GM23338 (cell line): ENCODE results near the gene EFR3B. TPM values are rescaled to one million over a fixed set of nuclear protein-coding genes. Genes with fewer than 3 reads are reported as not detected.

Source experiments
- ATAC-seq: fragments of 200-7000 bp; cut with Tn5 transposase; 3 replicates; pipeline ENCODE4 v1.9.1; 2020
- DNase-seq: peaks from one replicate; pipeline ENCODE4 v3.0.0-alpha.2; 2015; ENCODE audit warnings: low spot score
- H2AFZ ChIP-seq: fragments of 200-600 bp; sonication (generic); 2 replicates; pipeline ENCODE4 v1.8.0; 2016; ENCODE audit warnings: antibody characterized with exemption, mild to moderate bottlenecking, moderate library complexity
- H3F3A ChIP-seq: fragments of 200-600 bp; sonication (generic); replicated peaks from 2 replicates; pipeline ENCODE4 v1.8.0; 2017; ENCODE audit warnings: antibody characterized with exemption, mixed run types, low read depth
- H3K27ac ChIP-seq: fragments of 200-600 bp; sonication (generic); 2 replicates; pipeline ENCODE4 v1.6.1; 2016; ENCODE audit warnings: low read depth
- H3K27me3 ChIP-seq: fragments of 200-600 bp; sonication (generic); 2 replicates; pipeline ENCODE4 v1.8.0; 2016; ENCODE audit warnings: mild to moderate bottlenecking, mixed run types, moderate library complexity; ENCODE audit not compliant: insufficient read depth
- H3K36me3 ChIP-seq: fragments of 200-600 bp; sonication (generic); 2 replicates; pipeline ENCODE4 v1.8.0; 2016; ENCODE audit warnings: mild to moderate bottlenecking; ENCODE audit not compliant: insufficient read depth
- H3K4me1 ChIP-seq: fragments of 200-600 bp; sonication (generic); 2 replicates; pipeline ENCODE4 v1.8.0; 2016; ENCODE audit warnings: mild to moderate bottlenecking, moderate library complexity; ENCODE audit not compliant: insufficient read depth
- H3K4me2 ChIP-seq: fragments of 200-600 bp; sonication (generic); 2 replicates; pipeline ENCODE4 v1.7.1; 2017; ENCODE audit warnings: mixed run types
- H3K4me3 ChIP-seq: fragments of 200-600 bp; sonication (generic); 2 replicates; pipeline ENCODE4 v1.6.1; 2016; ENCODE audit warnings: mixed run types
- H3K79me2 ChIP-seq: fragments of 200-600 bp; sonication (generic); replicated peaks from 2 replicates; pipeline ENCODE4 v1.8.0; 2017; ENCODE audit warnings: mild to moderate bottlenecking; ENCODE audit not compliant: insufficient read depth
- H3K9me2 ChIP-seq: fragments of 200-600 bp; sonication (generic); 2 replicates; pipeline ENCODE4 v1.8.0; 2017; ENCODE audit not compliant: insufficient read depth
- H4K20me1 ChIP-seq: fragments of 200-600 bp; sonication (generic); replicated peaks from 2 replicates; pipeline ENCODE4 v1.8.0; 2017; ENCODE audit warnings: mild to moderate bottlenecking; ENCODE audit not compliant: insufficient read depth
- H3K27ac Mint-ChIP-seq: 2 replicates; pipeline ENCODE4 v1.8.0; 2020; ENCODE audit warnings: inconsistent platforms, mild to moderate bottlenecking, moderate library complexity, mixed read lengths
- H3K27me3 Mint-ChIP-seq: 3 replicates; pipeline ENCODE4 v1.8.0; 2022; ENCODE audit warnings: low read depth, mild to moderate bottlenecking, moderate library complexity, mixed read lengths, inconsistent platforms; ENCODE audit not compliant: insufficient read depth, poor library complexity
- H3K36me3 Mint-ChIP-seq: 3 replicates; pipeline ENCODE4 v1.8.0; 2021; ENCODE audit warnings: low read depth, mild to moderate bottlenecking, inconsistent platforms, moderate library complexity, mixed read lengths
- H3K4me1 Mint-ChIP-seq: 3 replicates; pipeline ENCODE4 v1.8.0; 2020; ENCODE audit warnings: mild to moderate bottlenecking, inconsistent platforms, mixed read lengths
- H3K4me3 Mint-ChIP-seq: 3 replicates; pipeline ENCODE4 v1.8.0; 2021; ENCODE audit warnings: moderate library complexity, mild to moderate bottlenecking, inconsistent platforms, mixed read lengths
- H3K9me3 Mint-ChIP-seq: 3 replicates; pipeline ENCODE4 v1.8.0; 2020; ENCODE audit warnings: moderate library complexity, mild to moderate bottlenecking, inconsistent platforms, mixed read lengths
- CREB1 ChIP-seq: fragments of 250-450 bp; sonication (Bioruptor Pico); IDR thresholded peaks from 2 replicates; pipeline ENCODE4 v1.5.0; 2020; ENCODE audit warnings: low read depth, mild to moderate bottlenecking, moderate library complexity
- CTCF ChIP-seq, 2 experiments: fragments of 200-600 bp in 1 of 2; sonication (generic) in 1 of 2; conservative IDR thresholded peaks; 2 replicates each; pipeline versions ENCODE4 v1.5.1 to v1.6.1; 2016 to 2017; ENCODE audit warnings: antibody characterized with exemption in 2 of 2, low read depth in 2 of 2, mild to moderate bottlenecking in 2 of 2, moderate library complexity in 1 of 2
- ETS1 ChIP-seq: IDR thresholded peaks from 2 replicates; pipeline ENCODE4 v1.6.1; 2016; ENCODE audit warnings: antibody characterized with exemption
- EZH2 ChIP-seq: fragments of 200-600 bp; sonication (generic); IDR thresholded peaks from one replicate; pipeline ENCODE4 v1.8.0; 2017; ENCODE audit warnings: antibody characterized with exemption, mild to moderate bottlenecking, low read depth; ENCODE audit not compliant: unreplicated experiment
- EZH2phosphoT487 ChIP-seq: fragments of 200-600 bp; sonication (generic); IDR thresholded peaks from one replicate; pipeline ENCODE4 v1.8.1; 2018; ENCODE audit warnings: antibody characterized with exemption; ENCODE audit not compliant: unreplicated experiment
- JUNB ChIP-seq: IDR thresholded peaks from one replicate; pipeline ENCODE4 v1.6.1; 2016; ENCODE audit warnings: antibody characterized with exemption; ENCODE audit not compliant: unreplicated experiment
- NANOG ChIP-seq: IDR thresholded peaks from 2 replicates; pipeline ENCODE4 v1.6.1; 2016; ENCODE audit warnings: antibody characterized with exemption, borderline replicate concordance
- POLR2AphosphoS5 ChIP-seq: IDR thresholded peaks from 2 replicates; pipeline ENCODE4 v1.6.1; 2016; ENCODE audit warnings: antibody characterized with exemption, low read depth
- REST ChIP-seq: IDR thresholded peaks from one replicate; pipeline ENCODE4 v1.6.1; 2018; ENCODE audit warnings: antibody characterized with exemption; ENCODE audit not compliant: unreplicated experiment
- STAT1 ChIP-seq: IDR thresholded peaks from one replicate; pipeline ENCODE4 v1.6.1; 2016; ENCODE audit warnings: antibody characterized with exemption; ENCODE audit not compliant: unreplicated experiment
- ZNF114 ChIP-seq: fragments of 250-450 bp; sonication (Bioruptor Pico); IDR thresholded peaks from 2 replicates; pipeline ENCODE4 v1.5.0; 2020; ENCODE audit warnings: mild to moderate bottlenecking, moderate library complexity
- ZNF331 ChIP-seq: fragments of 250-450 bp; sonication (Bioruptor Pico); IDR thresholded peaks from 2 replicates; pipeline ENCODE4 v1.5.0; 2020; ENCODE audit warnings: low read depth, mild to moderate bottlenecking, moderate library complexity
- ZNF462 ChIP-seq: fragments of 250-450 bp; sonication (Bioruptor Pico); IDR thresholded peaks from 2 replicates; pipeline ENCODE4 v1.5.0; 2020; ENCODE audit warnings: mild to moderate bottlenecking, moderate library complexity
- polyA plus RNA-seq: library from polyadenylated mRNA; unstranded; fragments of >200 nt; fragmentation: Nextera tagmentation; extraction: Ambion mirVana; gene quantifications from 2 replicates; pipeline ENCODE4 v1.2.1, GENCODE V29; 2016
- total RNA-seq: library from RNA; depleted of rRNA; stranded (reverse); fragments of >200 nt; shearing (Covaris generic); gene quantifications from 2 replicates; pipeline ENCODE4 v1.2.3, GENCODE V29; 2014

The EFR3B gene
- total and polyA plus RNA-seq, 2 experiments from 2014 or later, result 3.3 to 10.7 TPM

GRCh38 chr2:25160376-25160775 lies 118.5 kb downstream of the EFR3B start:
- TF ChIP-seq NANOG, result no peak
- TF ChIP-seq ZNF114 (CRISPR knock-in tag), result no peak
- no peak for TF ChIP-seq ETS1
- TF ChIP-seq EZH2, result no peak
- TF ChIP-seq ZNF331 (CRISPR knock-in tag), result no peak
- TF ChIP-seq EZH2phosphoT487, result no peak
- TF ChIP-seq ZNF462, result no peak
- TF ChIP-seq REST, result no peak
- TF ChIP-seq CTCF (conservative IDR thresholded peaks at IDR 0.05; ENCODE audit: low read depth in 2 of 2), result no peak
- TF ChIP-seq POLR2AphosphoS5, result no peak
- TF ChIP-seq JUNB, result no peak
- no peak for TF ChIP-seq STAT1
- no peak for TF ChIP-seq CREB1
- peaks cover 10% of the 10 kb centered on the region for H3K27me3 Mint-ChIP-seq
- no peak overlapping the region for H3K4me3 ChIP-seq
- no peak for DNase-seq
- no peak overlapping the region for H3K4me3 Mint-ChIP-seq
- 0 out of 2 replicates have a peak, but pooled peaks cover 4% of the 10 kb centered on the region for H3F3A ChIP-seq
- H4K20me1 ChIP-seq, result no peaks in the 10 kb centered on the region
- H3K9me2 ChIP-seq, result no peaks in the 10 kb centered on the region
- H3K4me1 Mint-ChIP-seq, result peaks cover 12% of the 10 kb centered on the region
- no peak overlapping the region for H3K27ac ChIP-seq
- H3K4me2 ChIP-seq, result peak overlapping the region; percentile 64
- no peaks in the 10 kb centered on the region for H3K36me3 ChIP-seq
- no peaks in the 10 kb centered on the region; the same call in 2 of the 3 replicates for H3K36me3 Mint-ChIP-seq
- no peaks in the 10 kb centered on the region for H3K79me2 ChIP-seq
- H3K27me3 ChIP-seq, result peaks cover 6% of the 10 kb centered on the region; the same call in 1 of the 2 replicates
- no peaks in the 10 kb centered on the region for H3K9me3 Mint-ChIP-seq
- ATAC-seq, result no peak
- no peak overlapping the region for H3K27ac Mint-ChIP-seq
- H2AFZ ChIP-seq, result peak overlapping the region; percentile 92
- H3K4me1 ChIP-seq, result peaks cover 8% of the 10 kb centered on the region; the same call in 1 of the 2 replicates
